ENCODE data around the gene FITM1. TPM values are rescaled to one million over a fixed set of nuclear protein-coding genes. Genes with fewer than 3 reads are reported as not detected.

Gene FITM1
- total and polyA plus RNA-seq, 2 donors (not counting 3 experiments of a cell fraction or from before 2014, with no cell fraction given) = 0.54 TPM; not detected in 1

- H3K4me1 ChIP-seq (ENCODE audit: control insufficient read depth, extremely low read depth, insufficient read depth, low read length) = peaks cover 9% of the 10 kb centered on the region
- H3K27me3 ChIP-seq (ENCODE audit: control insufficient read depth in 2 of 2, insufficient read depth in 2 of 2, low read length in 2 of 2) = no peaks in the 10 kb centered on the region
- H3K27ac ChIP-seq (ENCODE audit: insufficient read depth, low read depth, low read length) = no peak overlapping the region
- H3K79me2 ChIP-seq (ENCODE audit: control insufficient read depth, insufficient read depth, low read length) = peaks cover 4% of the 10 kb centered on the region
- dilution Hi-C loops (cut with MboI; ENCODE audit: extremely low pct_ligation_motif_present, low sequenced_read_pairs) (no loop called here), intact Hi-C loops (cut with micrococcal nuclease) (no loop called here)
- H2AFZ ChIP-seq (ENCODE audit: low read depth, low read length) = no peak overlapping the region
- FAIRE-seq (no peak), DNase-seq (ENCODE audit: low read depth, low spot score) (no peak)
- no TSS peak for BruUV-seq (replicated peaks)
- H3K4me2 ChIP-seq (ENCODE audit: insufficient read depth, low read length) = no peak overlapping the region
- TF ChIP-seq JUN (IDR thresholded peaks at IDR 0.05; ENCODE audit: borderline replicate concordance, insufficient read depth, insufficient read length, low read depth) (no peak), FOS (IDR thresholded peaks at IDR 0.05; ENCODE audit: borderline replicate concordance, insufficient read depth, low read length) (no peak), CTCF (IDR thresholded peaks at IDR 0.05; ENCODE audit: extremely low read depth in 1 of 2, insufficient read depth in 1 of 2, low read depth in 1 of 2, low read length in 2 of 2) (no peak), MYC (IDR thresholded peaks at IDR 0.05; ENCODE audit: low read depth, low read length) (no peak), POLR2A (IDR thresholded peaks at IDR 0.05; ENCODE audit: low read depth, low read length) (no peak), EZH2 (IDR thresholded peaks at IDR 0.05; ENCODE audit: borderline replicate concordance, low read depth, low read length, severe bottlenecking) (no peak)
- POLR2A ChIA-PET = no interaction called here
- H3K36me3 ChIP-seq (ENCODE audit: control insufficient read depth in 2 of 2, extremely low read depth in 1 of 2, insufficient read depth in 2 of 2, low read length in 2 of 2) = peaks cover 0 to 2% of the 10 kb centered on the region in 2 experiments
- no peaks in the 10 kb centered on the region for H4K20me1 ChIP-seq (replicated peaks; ENCODE audit: control insufficient read depth, extremely low read depth, insufficient read depth, low read length)
- H3K4me3 ChIP-seq (replicated peaks in 1 of 3; ENCODE audit: insufficient read depth in 1 of 3, low read depth in 1 of 3, low read length in 3 of 3) = no peak overlapping the region
- no peaks in the 10 kb centered on the region for H3K9me3 ChIP-seq (replicated peaks; ENCODE audit: control insufficient read depth, insufficient read depth, low read length)
- CTCF ChIA-PET = interaction anchor here (0.8 to 9.6 kb wide), 4 partner anchors 8 to 40 kb away, joined by 3 to 126 read pairs (median 6); no protein-coding TSS in a partner anchor
- no peaks in the 10 kb centered on the region for H3K9me1 ChIP-seq (replicated peaks; ENCODE audit: control insufficient read depth, extremely low read depth, insufficient read depth, low read length)
- no peak overlapping the region for H3K9ac ChIP-seq (replicated peaks; ENCODE audit: extremely low read depth, insufficient read depth, low read length)
Measured at GRCh38 chr14:24098229-24098926, 32.1 kb upstream of the FITM1 start.
